Midbrain (tissue), 1 donor: ENCODE results near the gene CACNA2D3.

ENCODE experiments used
- DNase-seq: peaks from one replicate; lab custom pipeline; 2025; lab: John Stamatoyannopoulos, UW

CACNA2D3 gene

DNA sequence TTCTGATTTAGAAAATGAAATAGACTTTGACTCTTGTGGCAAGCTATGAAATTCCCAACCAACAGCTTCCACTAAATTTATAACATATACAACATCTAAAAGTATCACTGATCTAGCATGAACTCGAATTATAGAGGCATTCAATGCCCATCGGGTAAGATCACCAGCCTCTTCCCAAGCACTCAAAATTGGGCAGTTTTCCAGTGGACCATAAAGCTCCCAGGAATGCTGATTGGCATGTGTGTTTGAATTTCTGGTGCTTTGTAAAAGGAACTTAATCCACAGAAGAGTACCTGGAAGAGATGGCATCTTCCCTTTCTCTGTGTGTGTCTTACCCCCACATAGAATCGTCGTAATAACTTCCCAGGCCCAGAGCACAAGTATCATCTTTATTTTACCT lies 795.5 kb downstream of the CACNA2D3 start:
- no peak for DNase-seq

GRCh38 chr3:54918516-54918915 lies 796.2 kb downstream of the CACNA2D3 start:
- no peak for DNase-seq

- no peak for DNase-seq
Measured at GRCh38 chr3:54928046-54928770, 805.9 kb downstream of the CACNA2D3 start, which contains the start of gene LRTM1. LRTM1 (minus strand) TSS chr3:54928059; CDS start chr3:54927911, 148 bp downstream.

DNA sequence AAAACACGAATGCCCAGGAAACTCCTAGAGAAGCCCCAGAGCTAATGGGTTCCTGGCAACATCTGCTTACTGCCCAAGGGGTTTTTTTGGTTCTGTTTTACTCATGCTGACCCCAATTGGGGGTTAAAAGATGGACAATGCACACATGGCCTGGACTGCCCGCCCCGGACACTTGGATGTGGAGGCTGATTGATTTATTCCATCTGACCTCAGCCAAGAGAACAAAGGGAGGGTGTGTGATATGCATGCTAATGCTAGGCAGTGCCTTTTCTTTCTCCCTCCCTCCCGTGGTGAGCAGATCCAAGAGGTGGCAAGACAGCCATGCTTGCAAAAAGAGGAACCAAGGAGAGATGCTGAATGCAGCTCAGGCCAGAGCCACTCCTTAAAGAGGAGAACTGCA lies 808.8 kb downstream of the CACNA2D3 start:
- DNase-seq, result peak; percentile 81

DNA sequence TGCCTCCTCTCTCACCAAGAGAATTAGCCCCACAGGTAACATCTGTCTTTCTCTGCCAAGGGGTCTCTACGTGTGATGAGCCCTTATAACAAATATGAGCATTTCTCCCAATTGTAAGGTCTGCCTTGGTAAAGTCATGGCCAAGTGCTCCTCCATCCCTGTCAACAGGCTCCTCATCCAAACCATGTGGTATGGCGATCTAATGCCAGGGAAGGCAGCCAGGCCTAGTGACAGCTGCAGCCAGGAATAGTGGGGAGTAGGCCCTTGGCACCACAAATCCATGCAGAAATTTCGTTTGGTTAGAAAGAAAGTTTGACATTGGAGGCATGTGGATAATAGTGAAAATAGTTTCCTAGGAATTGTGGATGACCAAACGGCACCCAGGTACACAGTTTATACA lies 810.3 kb downstream of the CACNA2D3 start:
- DNase-seq, result peak; percentile 63

DNA sequence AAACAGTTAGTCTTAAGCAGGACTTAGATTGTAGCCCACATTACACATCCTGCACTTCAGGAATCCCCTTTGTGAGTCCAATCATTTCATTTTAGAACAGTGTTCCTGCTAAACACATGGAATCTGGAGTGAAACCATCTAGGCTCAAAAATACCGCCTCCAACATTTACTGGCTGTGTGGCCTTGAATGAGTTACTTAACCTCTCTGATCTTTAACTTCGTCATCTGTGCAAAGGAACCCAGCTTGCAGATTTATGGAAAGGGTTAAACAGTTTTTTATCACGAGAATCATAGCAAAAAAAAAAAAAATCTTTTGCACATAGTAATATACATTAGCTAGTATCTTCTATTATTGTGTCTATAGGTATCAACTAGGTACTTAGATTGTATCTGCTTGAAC lies 813.5 kb downstream of the CACNA2D3 start:
- no peak for DNase-seq

DNA sequence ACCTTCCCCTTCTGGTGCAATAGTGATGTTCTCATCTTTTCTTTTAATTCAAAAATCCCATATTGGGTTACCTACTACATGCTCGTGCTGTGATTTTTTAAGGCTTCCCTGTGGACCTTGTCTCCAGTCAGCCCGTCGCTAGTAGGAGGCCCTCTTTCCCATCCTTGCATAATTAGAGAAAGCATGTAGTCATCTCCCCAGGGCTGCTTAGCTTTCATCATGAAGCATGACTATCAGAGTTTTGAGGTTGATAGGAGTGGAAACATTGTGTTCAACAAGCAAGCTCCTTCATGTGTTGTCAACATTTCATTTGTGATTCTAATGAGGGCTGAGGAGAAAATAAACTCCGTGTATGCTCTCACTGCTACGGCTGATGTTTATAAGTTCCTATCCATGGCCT lies 814.2 kb downstream of the CACNA2D3 start:
- no peak for DNase-seq

DNA sequence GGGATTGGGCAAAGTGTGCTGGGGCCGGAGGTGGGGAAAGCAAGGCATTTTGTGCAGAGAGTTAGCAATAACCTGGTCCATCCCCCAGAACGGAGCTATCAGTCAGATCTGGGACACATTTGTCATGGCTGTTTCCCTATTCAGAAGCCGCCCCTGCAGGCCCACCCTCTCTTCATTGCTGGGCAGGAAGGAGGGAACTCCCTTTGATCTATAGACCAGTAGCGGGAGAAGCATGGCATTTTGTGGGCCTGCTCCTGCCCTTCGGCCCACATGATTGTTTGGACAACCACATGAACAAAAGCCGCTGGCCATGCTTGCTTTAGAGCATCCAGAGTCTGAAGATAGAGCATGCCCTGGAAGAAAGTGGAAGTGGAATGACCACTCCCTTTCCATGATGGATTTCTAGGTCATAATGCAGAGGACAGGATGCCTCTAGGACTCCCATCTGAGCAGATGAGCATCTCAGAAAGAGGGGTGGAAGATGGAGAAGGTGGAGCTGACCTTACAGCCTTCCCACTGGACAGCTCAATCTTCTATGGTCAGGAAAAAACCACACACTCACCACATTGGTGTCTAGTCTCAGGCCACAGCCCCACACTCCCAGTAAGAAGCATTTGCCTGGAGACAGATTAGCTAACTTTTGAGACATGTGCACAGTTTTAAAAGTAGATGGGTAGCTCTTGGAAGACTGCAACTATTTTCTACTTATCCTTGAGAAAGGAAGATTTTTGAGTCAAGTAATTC lies 817.4 kb downstream of the CACNA2D3 start:
- no peak for DNase-seq

GRCh38 chr3:54940971-54941370 lies 818.6 kb downstream of the CACNA2D3 start:
- DNase-seq, result no peak

GRCh38 chr3:54941690-54942362 lies 819.5 kb downstream of the CACNA2D3 start:
- DNase-seq, result no peak

DNA sequence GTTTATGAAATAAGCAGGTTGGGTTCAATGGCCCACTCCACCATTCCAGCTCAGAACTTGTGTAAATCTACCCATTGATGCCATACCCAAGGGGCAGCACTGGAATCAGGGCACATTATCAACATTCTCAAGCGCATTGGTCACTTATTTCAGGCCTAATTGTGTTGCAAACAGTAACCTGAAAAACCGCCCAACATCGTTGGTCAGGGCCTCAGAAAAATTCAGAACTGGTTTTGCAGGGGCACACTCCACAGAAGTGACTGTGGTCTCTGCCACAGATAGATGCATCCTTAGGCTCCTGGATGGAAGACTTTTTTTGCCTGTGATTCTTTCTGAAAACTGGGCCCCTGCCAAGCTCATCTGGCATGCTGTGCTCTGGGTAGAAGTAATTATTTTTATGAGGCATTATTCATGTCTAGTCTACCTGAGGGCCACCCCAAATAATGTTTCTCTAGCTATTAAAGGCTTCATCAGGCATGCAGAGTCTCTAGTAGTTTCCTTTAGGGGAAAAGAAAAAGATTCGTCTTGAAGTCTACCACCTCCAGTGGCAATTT lies 827.2 kb downstream of the CACNA2D3 start:
- DNase-seq, result no peak

DNA sequence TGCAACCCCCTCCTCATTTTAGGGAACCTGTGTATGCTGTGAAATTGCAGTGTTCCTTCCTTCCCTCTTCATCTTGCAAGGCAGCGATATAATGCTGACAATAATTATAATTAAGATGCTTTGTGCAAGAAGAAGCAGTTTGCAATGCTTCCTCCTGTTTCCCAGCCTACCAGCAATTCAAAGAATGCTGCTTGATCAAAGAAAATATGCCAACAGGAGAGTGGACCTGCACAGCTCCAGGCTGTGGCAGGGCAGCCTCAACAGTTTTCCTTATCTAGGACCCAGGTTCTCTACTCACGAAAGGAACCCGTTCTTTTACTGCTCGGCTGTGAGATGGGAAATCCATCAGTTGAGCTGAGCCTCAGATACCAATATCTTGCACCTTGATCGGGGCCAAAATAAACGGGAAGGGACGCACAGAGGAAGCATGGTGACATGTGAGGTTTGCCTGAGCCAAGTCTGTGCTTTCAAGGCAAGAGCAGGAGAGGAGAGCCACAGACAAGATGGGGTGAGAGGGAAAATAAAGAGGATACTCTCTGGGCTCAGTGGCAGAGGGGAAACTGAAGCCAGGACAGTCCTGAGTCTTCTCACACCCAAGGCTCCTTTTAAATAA lies 828.1 kb downstream of the CACNA2D3 start:
- DNase-seq, result no peak

GRCh38 chr3:54951405-54951804 lies 829.1 kb downstream of the CACNA2D3 start:
- peak; percentile 63 for DNase-seq

DNA sequence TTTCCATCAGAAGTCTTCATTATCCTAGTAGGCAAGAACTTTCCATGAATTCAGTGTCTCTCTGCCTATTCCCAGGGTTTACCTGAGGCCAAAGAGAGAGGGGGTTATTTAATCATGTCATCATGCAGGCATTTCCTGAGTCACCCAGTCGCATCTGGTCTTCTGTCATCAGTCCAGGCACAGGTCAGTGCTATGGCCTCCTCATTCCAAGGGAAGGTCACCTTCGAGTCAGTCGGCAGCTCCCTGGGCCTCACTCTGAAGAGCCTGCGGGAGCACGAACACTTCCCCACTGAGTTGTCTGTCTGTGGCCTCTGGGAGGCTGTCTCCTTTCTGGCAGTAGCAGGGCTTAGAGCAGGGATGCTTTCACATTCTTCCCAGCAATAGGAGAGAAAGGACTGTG lies 831.7 kb downstream of the CACNA2D3 start:
- DNase-seq, result no peak

DNA sequence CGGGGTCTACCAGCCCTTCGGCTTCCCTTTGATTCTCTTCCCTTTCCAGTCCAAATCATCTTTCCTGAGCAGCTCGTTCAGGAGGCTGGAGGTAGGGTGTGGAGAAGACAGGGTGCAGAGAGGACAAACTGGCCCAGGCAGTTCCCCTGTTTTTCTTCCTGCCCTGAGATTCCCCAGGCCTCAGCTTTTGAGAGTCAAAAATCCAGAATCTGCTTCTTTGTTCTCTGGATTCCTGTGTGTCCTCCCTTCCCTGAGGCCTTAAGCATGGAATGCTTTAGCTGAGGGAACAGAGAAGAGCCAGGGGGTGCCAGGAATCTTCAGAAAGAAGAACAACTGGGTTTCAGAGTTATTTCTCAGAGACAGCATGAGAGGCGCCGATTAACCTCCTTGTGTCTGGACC lies 832.2 kb downstream of the CACNA2D3 start:
- no peak for DNase-seq

- DNase-seq, result no peak
Measured at GRCh38 chr3:54955496-54955895, 833.1 kb downstream of the CACNA2D3 start.

DNA sequence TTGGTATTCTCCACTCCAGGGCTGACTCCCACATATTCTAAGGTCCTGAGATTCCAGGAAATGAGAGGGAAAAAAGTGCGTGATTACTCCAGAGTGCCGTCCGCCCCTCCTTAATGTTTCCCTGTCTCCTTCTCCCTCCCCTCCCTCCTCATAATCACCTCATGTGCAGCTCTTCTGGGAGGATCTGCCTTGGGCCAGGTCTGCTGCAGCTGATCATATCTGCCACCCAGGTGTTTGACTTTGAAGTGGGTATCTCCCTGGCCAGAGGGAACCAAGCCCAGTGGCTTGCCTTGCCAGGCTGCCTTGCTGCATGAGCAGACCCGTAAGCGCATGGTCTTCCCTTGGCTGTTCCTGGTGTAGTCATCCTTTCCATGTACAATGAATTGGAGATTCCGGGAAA lies 833.6 kb downstream of the CACNA2D3 start:
- DNase-seq, result no peak

GRCh38 chr3:54957711-54958110 lies 835.4 kb downstream of the CACNA2D3 start:
- DNase-seq, result no peak

DNA sequence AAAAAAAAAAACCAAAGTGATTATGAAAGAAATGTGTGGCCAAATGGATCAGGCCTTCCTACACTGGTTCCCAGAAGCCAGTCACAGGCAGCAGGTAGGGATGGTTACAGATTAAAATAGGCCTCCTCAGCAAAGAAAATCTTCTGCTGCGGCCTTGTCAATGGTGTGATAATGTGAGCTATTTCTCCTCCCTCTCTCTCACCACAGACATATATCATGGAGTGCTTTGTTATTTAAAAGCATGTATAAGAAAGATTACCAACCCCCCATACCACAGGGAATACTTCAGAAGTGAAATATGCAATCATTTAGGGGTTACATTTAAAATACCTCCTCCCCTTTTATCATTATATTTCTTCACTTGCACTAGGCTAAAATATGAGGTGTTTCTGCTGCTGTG lies 837.7 kb downstream of the CACNA2D3 start:
- DNase-seq, result no peak

DNA sequence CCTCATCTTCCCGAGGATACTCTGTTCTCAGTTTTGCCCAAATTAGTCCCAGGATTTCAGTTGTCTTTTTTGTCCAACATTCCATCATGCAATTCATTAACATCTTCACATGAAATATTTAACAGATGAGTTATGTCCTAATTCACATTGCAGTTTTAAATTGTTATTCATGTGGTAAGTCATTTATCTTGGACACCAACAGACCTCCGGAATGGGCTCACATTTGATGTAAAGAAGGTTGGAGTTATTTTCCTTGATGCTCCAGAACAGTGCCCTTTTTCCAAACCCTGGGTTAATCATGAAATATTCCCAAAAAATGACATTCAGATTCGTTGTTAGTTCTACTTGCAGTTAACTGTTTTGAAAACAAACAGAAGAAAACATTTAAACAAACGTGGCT lies 838.3 kb downstream of the CACNA2D3 start:
- DNase-seq, result no peak

- no peak for DNase-seq
Measured at GRCh38 chr3:54962200-54962599, 839.8 kb downstream of the CACNA2D3 start.

DNA sequence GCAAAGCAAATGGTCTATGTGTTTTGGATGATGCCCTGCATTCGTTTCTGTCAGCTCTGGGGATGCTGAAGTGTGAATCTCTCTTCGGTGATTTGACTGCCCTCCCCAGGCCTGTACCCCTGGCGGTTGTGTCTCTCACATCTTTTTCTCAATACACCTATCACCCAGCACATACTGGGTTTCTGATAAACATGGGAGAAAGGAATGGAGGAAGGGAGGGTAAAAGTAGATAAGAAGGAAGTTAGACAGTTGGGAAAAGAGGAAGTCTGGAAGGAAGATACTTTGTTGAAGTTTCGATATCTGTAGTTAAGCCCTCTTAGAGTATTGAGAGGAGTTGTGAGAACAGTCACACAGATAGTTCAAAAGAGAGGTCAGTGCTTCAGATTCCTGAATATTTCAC lies 841.3 kb downstream of the CACNA2D3 start:
- peak; percentile 8 for DNase-seq
